ENCODE measurements around the gene PNPLA5. TPM values are rescaled to one million over a fixed set of nuclear protein-coding genes. Genes with fewer than 3 reads are reported as not detected.

PNPLA5 gene
- total and polyA plus RNA-seq, 9 of the 15 experiments (the other 6 are each of a cell fraction or from before 2014, with no cell fraction given), result not detected

DNA sequence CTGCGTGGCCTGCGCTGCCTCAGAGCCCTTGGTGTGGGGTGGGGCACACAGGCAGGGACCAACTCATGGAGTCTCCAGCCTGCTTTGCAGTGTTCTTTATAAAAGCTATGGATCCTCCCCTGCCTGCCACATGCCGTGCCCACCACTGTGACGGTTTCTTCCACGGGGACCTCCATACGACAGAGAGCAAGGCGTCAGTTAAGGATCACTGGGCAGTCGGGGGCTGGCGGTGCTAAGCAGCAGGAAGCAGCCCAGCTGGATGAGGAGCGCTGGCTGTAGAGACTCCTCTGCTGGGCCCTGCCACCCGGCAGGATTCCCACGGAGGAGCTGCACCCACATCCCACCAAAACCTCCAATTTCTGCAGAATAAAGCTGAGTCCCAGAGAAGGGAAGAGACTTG, 56.6 kb downstream of the PNPLA5 start:
- TF ChIP-seq NFXL1 (CRISPR knock-in tag; IDR thresholded peaks at IDR 0.05) (no peak), MAFF (IDR thresholded peaks at IDR 0.05; ENCODE audit: low read length) (no peak), ZZZ3 (IDR thresholded peaks at IDR 0.05) (no peak), NUFIP1 (IDR thresholded peaks at IDR 0.05; ENCODE audit: partially characterized antibody) (no peak), ZNF77 (CRISPR knock-in tag; IDR thresholded peaks at IDR 0.05) (no peak), ZNF23 (CRISPR knock-in tag; IDR thresholded peaks at IDR 0.05) (no peak)
- TF ChIP-seq, protein P1, sequence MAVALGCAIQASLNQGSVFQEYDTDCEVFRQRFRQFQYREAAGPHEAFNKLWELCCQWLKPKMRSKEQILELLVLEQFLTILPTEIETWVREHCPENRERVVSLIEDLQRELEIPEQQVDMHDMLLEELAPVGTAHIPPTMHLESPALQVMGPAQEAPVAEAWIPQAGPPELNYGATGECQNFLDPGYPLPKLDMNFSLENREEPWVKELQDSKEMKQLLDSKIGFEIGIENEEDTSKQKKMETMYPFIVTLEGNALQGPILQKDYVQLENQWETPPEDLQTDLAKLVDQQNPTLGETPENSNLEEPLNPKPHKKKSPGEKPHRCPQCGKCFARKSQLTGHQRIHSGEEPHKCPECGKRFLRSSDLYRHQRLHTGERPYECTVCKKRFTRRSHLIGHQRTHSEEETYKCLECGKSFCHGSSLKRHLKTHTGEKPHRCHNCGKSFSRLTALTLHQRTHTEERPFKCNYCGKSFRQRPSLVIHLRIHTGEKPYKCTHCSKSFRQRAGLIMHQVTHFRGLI (CRISPR knock-in tag; IDR thresholded peaks at IDR 0.05), result no peak
- Histone ChIP-seq H3K9ac (ENCODE audit: insufficient read depth in 1 of 2, low read depth in 2 of 2, low read length in 2 of 2) (no peak overlapping the region), H3K4me1 (replicated peaks in 1 of 2; ENCODE audit: control insufficient read depth in 2 of 2, insufficient read depth in 2 of 2, low read length in 2 of 2) (no peaks in the 10 kb centered on the region), H2AFZ (ENCODE audit: low read depth, low read length) (no peak overlapping the region), H3K9me3 (replicated peaks; ENCODE audit: control insufficient read depth, insufficient read depth, low read depth, low read length) (no peaks in the 10 kb centered on the region), H3K27me3 (ENCODE audit: control insufficient read depth in 2 of 2, insufficient read depth in 2 of 2, low read length in 2 of 2) (peaks cover 0 to 37% of the 10 kb centered on the region in 2 experiments; a peak in 4 of 5 replicates), H3K36me3 (ENCODE audit: control insufficient read depth, insufficient read depth, low read length) (no peaks in the 10 kb centered on the region), H3K4me3 (no peak overlapping the region), H3K27ac (ENCODE audit: extremely low read depth, low read depth, low read length) (no peak overlapping the region), H3K4me2 (ENCODE audit: insufficient read depth, low read length) (no peak overlapping the region), H3K79me2 (ENCODE audit: control insufficient read depth, insufficient read depth, low read length) (no peaks in the 10 kb centered on the region), H3K9me1 (ENCODE audit: control insufficient read depth, insufficient read depth, low read length) (no peaks in the 10 kb centered on the region), H4K20me1 (replicated peaks; ENCODE audit: control insufficient read depth, insufficient read depth, low read length) (no peaks in the 10 kb centered on the region; the same call in 1 of the 2 replicates)
- intact Hi-C loops (cut with micrococcal nuclease), result no loop called here
- ATAC-seq (no peak), FAIRE-seq (no peak), DNase-seq (ENCODE audit: extremely low read depth in 1 of 4, low spot score in 3 of 4) (no peak)
- ChIA-PET CTCF (ENCODE audit: low intra/inter-chr PET ratio) (no interaction called here), POLR2A (interaction anchor here (0.6 kb wide), 1 partner anchor 18 kb away, joined by 3 read pairs; no protein-coding TSS in a partner anchor)
- in situ Hi-C loops (cut with MboI), result no loop called here
- no TSS peak for BruUV-seq (replicated peaks)
- WGBS (ENCODE audit: insufficient coverage, low coverage, missing lambda C conversion rate), result 0% methylated on average over 10 of the region's 12 CpGs
